Measurements from ENCODE around the gene DDX27. TPM values are rescaled to one million over a fixed set of nuclear protein-coding genes. Genes with fewer than 3 reads are reported as not detected.

Gene DDX27
- total and polyA plus RNA-seq, 9 of the 15 experiments (the other 6 are each of a cell fraction or from before 2014, with no cell fraction given) = 17.9 to 79.3 (median 57.0) TPM

GRCh38 chr20:49245921-49246740 is 26.9 kb downstream of the DDX27 start (continued):
- TF ChIP-seq REST (IDR thresholded peaks at IDR 0.05; ENCODE audit: borderline replicate concordance) = peak; percentile 62; the same call in 1 of the 2 replicates
- TF ChIP-seq REST (CRISPR knock-in tag; IDR thresholded peaks at IDR 0.05; ENCODE audit: low read depth) = no peak
- peak; percentile 61 for TF ChIP-seq POLR2A (conservative IDR thresholded peaks at IDR 0.05)
- no peak for TF ChIP-seq PYGO2 (tag; IDR thresholded peaks at IDR 0.05)
- peak; percentile 31 for TF ChIP-seq POLR2B (IDR thresholded peaks at IDR 0.05; ENCODE audit: low read depth, partially characterized antibody)
- TF ChIP-seq E2F8 (IDR thresholded peaks at IDR 0.05; ENCODE audit: low read depth, partially characterized antibody) = peak; percentile 31
- TF ChIP-seq ATF7 (IDR thresholded peaks at IDR 0.05) = 0 out of 2 replicates have a peak, but pooled peaks have one; percentile 56
- 0 out of 2 replicates have a peak, but pooled peaks have one; percentile 10 for TF ChIP-seq SOX6 (IDR thresholded peaks at IDR 0.05)
